PC-9 (cell line): ENCODE data around the gene ORM2.

Source experiments
- EZH2 ChIP-seq: fragments of 200-600 bp; sonication (generic); IDR thresholded peaks from 2 replicates; pipeline ENCODE4 v1.8.0; 2017; ENCODE audit warnings: antibody characterized with exemption, low read depth
- TF ChIP-seq, protein P1 (sequence below): fragments of 200-600 bp; sonication (generic); conservative IDR thresholded peaks from 2 replicates; pipeline ENCODE4 v1.6.1; 2017; ENCODE audit warnings: mixed run types, antibody characterized with exemption, mild to moderate bottlenecking, moderate library complexity

DNA sequence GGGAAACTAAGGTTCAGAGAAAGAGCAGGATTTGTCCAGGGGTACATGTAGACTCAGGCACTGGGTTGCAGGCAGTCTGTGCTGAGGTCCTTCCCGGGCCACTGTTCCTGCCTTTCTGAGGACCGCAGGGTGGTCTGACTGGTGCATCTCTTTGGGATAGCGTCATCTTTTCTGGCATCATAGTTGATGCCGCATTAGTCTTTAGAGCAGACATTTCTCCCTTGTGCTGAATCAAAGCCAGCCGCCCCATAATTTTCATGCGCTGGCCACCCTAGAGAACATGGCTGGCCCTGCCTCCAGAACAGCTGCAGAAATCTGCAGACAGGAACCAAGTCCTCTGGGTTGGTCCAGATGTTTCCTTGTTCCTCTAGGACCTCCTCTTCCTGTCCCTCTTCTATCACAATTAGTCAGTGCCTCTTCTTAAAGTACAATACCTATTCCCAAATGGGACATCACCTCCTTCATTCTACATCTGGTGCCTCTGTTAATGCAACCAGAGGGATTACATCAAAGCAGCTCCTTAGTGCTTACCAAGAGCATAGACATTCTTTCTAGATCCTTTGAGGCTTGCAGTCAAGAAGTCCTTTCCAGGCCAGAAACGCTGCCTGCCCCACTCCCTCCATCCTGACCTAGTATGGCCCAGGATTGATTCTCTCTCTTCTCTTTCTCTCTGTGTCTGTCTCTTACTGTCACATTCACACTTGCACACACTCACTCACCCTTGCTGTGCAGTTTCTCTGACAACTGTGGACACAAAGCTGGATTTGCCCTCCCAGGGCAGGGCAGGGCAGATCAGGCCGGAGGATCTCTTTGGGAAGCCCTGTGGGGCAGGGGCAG is 48.8 kb upstream of the ORM2 start:
- TF ChIP-seq, protein P1, sequence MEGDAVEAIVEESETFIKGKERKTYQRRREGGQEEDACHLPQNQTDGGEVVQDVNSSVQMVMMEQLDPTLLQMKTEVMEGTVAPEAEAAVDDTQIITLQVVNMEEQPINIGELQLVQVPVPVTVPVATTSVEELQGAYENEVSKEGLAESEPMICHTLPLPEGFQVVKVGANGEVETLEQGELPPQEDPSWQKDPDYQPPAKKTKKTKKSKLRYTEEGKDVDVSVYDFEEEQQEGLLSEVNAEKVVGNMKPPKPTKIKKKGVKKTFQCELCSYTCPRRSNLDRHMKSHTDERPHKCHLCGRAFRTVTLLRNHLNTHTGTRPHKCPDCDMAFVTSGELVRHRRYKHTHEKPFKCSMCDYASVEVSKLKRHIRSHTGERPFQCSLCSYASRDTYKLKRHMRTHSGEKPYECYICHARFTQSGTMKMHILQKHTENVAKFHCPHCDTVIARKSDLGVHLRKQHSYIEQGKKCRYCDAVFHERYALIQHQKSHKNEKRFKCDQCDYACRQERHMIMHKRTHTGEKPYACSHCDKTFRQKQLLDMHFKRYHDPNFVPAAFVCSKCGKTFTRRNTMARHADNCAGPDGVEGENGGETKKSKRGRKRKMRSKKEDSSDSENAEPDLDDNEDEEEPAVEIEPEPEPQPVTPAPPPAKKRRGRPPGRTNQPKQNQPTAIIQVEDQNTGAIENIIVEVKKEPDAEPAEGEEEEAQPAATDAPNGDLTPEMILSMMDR: no peak
- TF ChIP-seq EZH2: no peak
